Right lobe of liver (tissue), 6 donors: Measurements from ENCODE around the gene JAKMIP1. TPM values are rescaled to one million over a fixed set of nuclear protein-coding genes. Genes with fewer than 3 reads are reported as not detected.

Source experiments
- ATAC-seq, 4 donors: fragments of 200-7000 bp; cut with Tn5 transposase; one replicate each; pipeline ENCODE4 v1.9.1; 2020; ENCODE audit warnings: mild to moderate bottlenecking in 4 of 4, moderate library complexity in 4 of 4
- DNase-seq, 3 donors: peaks; one replicate each; pipeline ENCODE4 v3.0.0-alpha.2; 2020
- H3K27ac ChIP-seq, 3 donors: fragments of 200-600 bp; one replicate each; pipeline ENCODE4 v1.8.0; 2022
- H3K27me3 ChIP-seq, 2 donors: fragments of 200-600 bp; one replicate each; pipeline ENCODE4 v1.8.0; 2022
- H3K36me3 ChIP-seq, 4 donors: fragments of 200-600 bp; sonication (generic) in 1 of 4; one replicate each; pipeline versions ENCODE4 v1.5.1 to v1.8.0; 2017 to 2022; ENCODE audit warnings: control low read depth in 1 of 4
- H3K4me1 ChIP-seq, 4 donors: fragments of 200-600 bp; sonication (generic) in 1 of 4; one replicate each; pipeline versions ENCODE4 v1.5.1 to v1.8.0; 2017 to 2022; ENCODE audit warnings: control low read depth in 1 of 4
- H3K4me3 ChIP-seq, 3 donors: fragments of 200-600 bp; one replicate each; pipeline ENCODE4 v1.8.0; 2022
- H3K9me3 ChIP-seq, 4 donors: fragments of 200-600 bp; sonication (generic) in 1 of 4; one replicate each; pipeline versions ENCODE4 v1.5.1 to v1.8.0; 2017 to 2022; ENCODE audit warnings: control low read depth in 1 of 4
- CTCF ChIP-seq, 4 donors: fragments of 200-600 bp in 3 of 4; fragments of 450-650 bp in 1 of 4; IDR thresholded peaks; one replicate each; pipeline versions ENCODE4 v1.5.1 to v1.8.0; 2016 to 2022; ENCODE audit warnings: antibody characterized with exemption in 4 of 4, mild to moderate bottlenecking in 2 of 4
- POLR2A ChIP-seq: fragments of 450-650 bp; IDR thresholded peaks from one replicate; pipeline ENCODE4 v1.6.1; 2017; ENCODE audit warnings: antibody characterized with exemption, mild to moderate bottlenecking
- WGBS: methylation state at CpG from one replicate; pipeline ENCODE4 v1.1.6; 2018; ENCODE audit warnings: low coverage, low lambda C conversion rate; ENCODE audit not compliant: insufficient coverage; ENCODE audit errors: missing lambda C conversion rate; 5-methylcytosine and 5-hydroxymethylcytosine counted together
- intact Hi-C, 2 donors: fragments of 100-400 bp; cut with DNase I; formaldehyde crosslinking; loops; one replicate each; pipeline versions ENCODE4 v1.11.2 to v1.14.1; 2022
- total RNA-seq, 6 experiments: library from RNA; depleted of rRNA in 2 of 6; stranded (reverse); fragments of >200 nt in 2 of 6; fragmentation: NEBNext Ultra II Directional in 3 of 6; extraction: Animal tissue kit (Norgen Biotek cat#: 25700) in 3 of 6; gene quantifications; one replicate each; pipeline versions ENCODE4 v1.1.0 to v1.2.4, GENCODE V29; 2016 to 2023
- donor health status: DM: no; HTN: yes; CAD: no.
- donor health status: DM: no; HTN: no; CAD: no.
- donor health status: DM: no; HTN: no; CAD: no.
- donor health status: DM: no; HTN: yes; CAD: no.
- donor health status: DM: no; HTN: yes; CAD: no.

JAKMIP1 gene
- total RNA-seq, 6 experiments from 2014 or later: 0.12 TPM; not detected in 5

GRCh38 chr4:6109842-6110560, 90.3 kb downstream of the JAKMIP1 start:
- no peak overlapping the region for H3K4me3 ChIP-seq
- no peak overlapping the region for H3K27ac ChIP-seq
- no peaks in the 10 kb centered on the region for H3K4me1 ChIP-seq
- no peak for DNase-seq
- ATAC-seq: peak; percentile 22 to 62 (median 36)
- H3K9me3 ChIP-seq: no peaks in the 10 kb centered on the region
- H3K36me3 ChIP-seq: no peaks in the 10 kb centered on the region
- 42% methylated on average over 10 of the region's 13 CpGs for WGBS
- no peaks in the 10 kb centered on the region for H3K27me3 ChIP-seq
- TF ChIP-seq CTCF (IDR thresholded peaks at IDR 0.05) (peak in 2 of 4 donors; percentile 26 to 38), POLR2A (no peak)
- intact Hi-C loops: no loop called here

GRCh38 chr4:6107886-6108285, 92.5 kb downstream of the JAKMIP1 start:
- no peaks in the 10 kb centered on the region for H3K4me1 ChIP-seq
- 39% methylated on average over 3 of the region's 4 CpGs for WGBS
- H3K4me3 ChIP-seq: no peak overlapping the region
- no peaks in the 10 kb centered on the region for H3K9me3 ChIP-seq
- intact Hi-C loops: no loop called here
- TF ChIP-seq CTCF (IDR thresholded peaks at IDR 0.05) (no peak), POLR2A (no peak)
- H3K27me3 ChIP-seq: no peaks in the 10 kb centered on the region
- no peak for ATAC-seq
- H3K27ac ChIP-seq: no peak overlapping the region
- H3K36me3 ChIP-seq: no peaks in the 10 kb centered on the region
- DNase-seq: no peak

GRCh38 chr4:6107114-6107791, 93.1 kb downstream of the JAKMIP1 start:
- DNase-seq: no peak
- no peaks in the 10 kb centered on the region for H3K9me3 ChIP-seq
- TF ChIP-seq POLR2A (no peak), CTCF (IDR thresholded peaks at IDR 0.05) (no peak)
- H3K4me3 ChIP-seq: no peak overlapping the region
- H3K27me3 ChIP-seq: no peaks in the 10 kb centered on the region
- no peaks in the 10 kb centered on the region for H3K4me1 ChIP-seq
- H3K27ac ChIP-seq: no peak overlapping the region
- no peak for ATAC-seq
- 62% methylated on average over 4 of the region's 14 CpGs for WGBS
- intact Hi-C loops: no loop called here
- no peaks in the 10 kb centered on the region for H3K36me3 ChIP-seq

DNA sequence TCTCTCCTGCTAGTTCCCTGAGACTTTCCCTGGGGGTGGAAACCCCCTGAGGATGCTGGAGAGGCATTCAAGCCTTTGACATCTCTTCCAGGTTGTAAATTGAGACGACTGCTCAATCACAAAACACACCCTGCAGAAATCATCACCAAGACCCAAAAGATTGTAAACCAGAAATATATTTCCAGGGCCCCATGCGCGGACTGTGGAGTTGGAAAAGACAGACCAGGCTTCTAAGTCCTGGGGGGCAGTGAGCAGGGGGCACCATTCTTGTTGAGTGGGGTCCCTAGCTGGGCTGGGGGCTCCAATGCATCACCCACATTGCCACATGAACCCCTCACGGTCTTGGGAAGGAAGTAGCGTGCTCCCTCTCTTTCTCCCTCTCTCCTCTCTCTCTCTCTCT, 94.2 kb downstream of the JAKMIP1 start:
- Histone ChIP-seq H3K4me1 (no peaks in the 10 kb centered on the region), H3K27ac (no peak overlapping the region), H3K36me3 (no peaks in the 10 kb centered on the region), H3K9me3 (no peaks in the 10 kb centered on the region), H3K4me3 (no peak overlapping the region), H3K27me3 (no peaks in the 10 kb centered on the region)
- 66% methylated on average over 3 of the region's 5 CpGs for WGBS
- TF ChIP-seq CTCF (IDR thresholded peaks at IDR 0.05) (no peak), POLR2A (no peak)
- no peak for DNase-seq
- no peak for ATAC-seq
- intact Hi-C loops: no loop called here
